Transverse colon (tissue), 3 donors: Measurements from ENCODE around the gene SH3RF3.

Source experiments
- POLR2A ChIP-seq: fragments of 450-650 bp; IDR thresholded peaks from one replicate; pipeline ENCODE4 v1.6.1; 2016; ENCODE audit warnings: antibody characterized with exemption, mild to moderate bottlenecking, moderate library complexity
- TF ChIP-seq, protein P1 (sequence below), 5 experiments: fragments of 200-600 bp in 3 of 5; fragments of 450-650 bp in 2 of 5; sonication (generic) in 3 of 5; IDR thresholded peaks; 1 replicate in 2 of 5; 2 replicates in 3 of 5; pipeline ENCODE4 v1.5.1; 2016 to 2017; ENCODE audit warnings: antibody characterized with exemption in 5 of 5, inconsistent platforms in 3 of 5, mild to moderate bottlenecking in 2 of 5, moderate library complexity in 1 of 5

DNA sequence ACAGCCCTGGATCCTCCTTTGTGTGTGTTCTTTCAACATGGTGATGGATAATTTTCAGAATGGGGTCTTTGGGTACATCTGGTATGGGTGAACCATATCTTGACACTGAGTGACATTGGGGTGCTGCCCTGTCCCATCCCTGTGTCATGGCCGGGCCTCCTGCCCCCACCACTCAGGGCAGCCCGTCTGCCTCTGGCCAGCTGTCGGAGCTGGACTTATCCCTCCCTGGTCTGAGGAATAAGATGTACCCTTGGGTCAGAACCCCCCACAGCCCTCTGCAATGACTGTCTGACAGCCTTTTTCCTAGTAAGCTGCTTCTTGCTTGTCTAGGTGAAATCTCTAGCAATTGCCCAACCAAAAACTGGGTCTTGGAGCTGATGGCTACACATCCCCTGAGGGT is 142.9 kb downstream of the SH3RF3 start:
- TF ChIP-seq, protein P1, sequence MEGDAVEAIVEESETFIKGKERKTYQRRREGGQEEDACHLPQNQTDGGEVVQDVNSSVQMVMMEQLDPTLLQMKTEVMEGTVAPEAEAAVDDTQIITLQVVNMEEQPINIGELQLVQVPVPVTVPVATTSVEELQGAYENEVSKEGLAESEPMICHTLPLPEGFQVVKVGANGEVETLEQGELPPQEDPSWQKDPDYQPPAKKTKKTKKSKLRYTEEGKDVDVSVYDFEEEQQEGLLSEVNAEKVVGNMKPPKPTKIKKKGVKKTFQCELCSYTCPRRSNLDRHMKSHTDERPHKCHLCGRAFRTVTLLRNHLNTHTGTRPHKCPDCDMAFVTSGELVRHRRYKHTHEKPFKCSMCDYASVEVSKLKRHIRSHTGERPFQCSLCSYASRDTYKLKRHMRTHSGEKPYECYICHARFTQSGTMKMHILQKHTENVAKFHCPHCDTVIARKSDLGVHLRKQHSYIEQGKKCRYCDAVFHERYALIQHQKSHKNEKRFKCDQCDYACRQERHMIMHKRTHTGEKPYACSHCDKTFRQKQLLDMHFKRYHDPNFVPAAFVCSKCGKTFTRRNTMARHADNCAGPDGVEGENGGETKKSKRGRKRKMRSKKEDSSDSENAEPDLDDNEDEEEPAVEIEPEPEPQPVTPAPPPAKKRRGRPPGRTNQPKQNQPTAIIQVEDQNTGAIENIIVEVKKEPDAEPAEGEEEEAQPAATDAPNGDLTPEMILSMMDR (IDR thresholded peaks at IDR 0.05) = no peak
- no peak for TF ChIP-seq POLR2A
